HG02943 (cell line): Measurements from ENCODE around the gene LOXL3.
A peak's percentile ranks its signal among the peaks of the same experiment; 100 is the strongest.
"Not testable (repeated sequence)": the region's sequence is repeated elsewhere in the genome, so short reads cannot be mapped to it uniquely, and the experiment has no call there.

Source experiments
- ATAC-seq: cut with Tn5 transposase; IDR thresholded peaks from one replicate; pipeline ENCODE4 v1.9.1; 2021; ENCODE audit warnings: mild to moderate bottlenecking, low read depth, moderate library complexity; ENCODE audit not compliant: unreplicated experiment

Gene LOXL3

GRCh38 chr2:74575320-74575719 is 21.6 kb upstream of the LOXL3 start:
- no peak for ATAC-seq

- no peak for ATAC-seq
Measured at GRCh38 chr2:74573747-74574562, 20.2 kb upstream of the LOXL3 start.

GRCh38 chr2:74572178-74572925 is 18.6 kb upstream of the LOXL3 start:
- no peak for ATAC-seq

- no peak for ATAC-seq
Measured at GRCh38 chr2:74571058-74571457, 17.3 kb upstream of the LOXL3 start.

- no peak for ATAC-seq
Measured at GRCh38 chr2:74569686-74570085, 15.9 kb upstream of the LOXL3 start.

GRCh38 chr2:74567881-74568280 is 14.1 kb upstream of the LOXL3 start:
- ATAC-seq, result no peak

- ATAC-seq, result no peak
Measured at GRCh38 chr2:74566754-74567085, 13.0 kb upstream of the LOXL3 start.

- ATAC-seq, result no peak
Measured at GRCh38 chr2:74566076-74566753, 12.5 kb upstream of the LOXL3 start.

- no peak for ATAC-seq
Measured at GRCh38 chr2:74564222-74564621, 10.5 kb upstream of the LOXL3 start.

GRCh38 chr2:74562126-74562775 is 8.5 kb upstream of the LOXL3 start:
- ATAC-seq, result no peak

GRCh38 chr2:74561022-74561421 is 7.3 kb upstream of the LOXL3 start:
- ATAC-seq, result not testable (repeated sequence)

- ATAC-seq, result no peak
Measured at GRCh38 chr2:74560591-74560990, 6.8 kb upstream of the LOXL3 start.

GRCh38 chr2:74559912-74560311 is 6.2 kb upstream of the LOXL3 start:
- ATAC-seq, result no peak

GRCh38 chr2:74558284-74559230 is 4.8 kb upstream of the LOXL3 start:
- no peak for ATAC-seq

GRCh38 chr2:74556831-74557370 is 3.2 kb upstream of the LOXL3 start:
- ATAC-seq, result no peak

GRCh38 chr2:74556159-74556558 is 2.4 kb upstream of the LOXL3 start:
- ATAC-seq, result no peak

- ATAC-seq, result no peak
Measured at GRCh38 chr2:74555610-74556103, 1.9 kb upstream of the LOXL3 start.

- peak; percentile 62 for ATAC-seq
Measured at GRCh38 chr2:74554820-74555531, 1.2 kb upstream of the LOXL3 start.
